GM12865 (cell line): ENCODE results near the gene ACTR8.

ENCODE experiments used
- DNase-seq: peaks from one replicate; pipeline ENCODE4 v3.0.0; 2010; ENCODE audit warnings: low read depth
- H3K4me3 ChIP-seq: 2 replicates; pipeline ENCODE4 v1.5.1; 2011; ENCODE audit warnings: mild to moderate bottlenecking, low read depth, low read length, control low read depth
- CTCF ChIP-seq: IDR thresholded peaks from 2 replicates; pipeline ENCODE4 v1.5.1; 2011; ENCODE audit warnings: low read length, control low read depth, low read depth, inconsistent platforms; ENCODE audit not compliant: insufficient read depth; ENCODE audit errors: missing control alignments

ACTR8 gene

GRCh38 chr3:53843195-53844177 lies 38.5 kb downstream of the ACTR8 start:
- DNase-seq: peak; percentile 77
- peak overlapping the region; percentile 15 for H3K4me3 ChIP-seq
- no peak for TF ChIP-seq CTCF

GRCh38 chr3:53842436-53843194 lies 39.3 kb downstream of the ACTR8 start:
- peak; percentile 13 for DNase-seq
- TF ChIP-seq CTCF: peak; percentile 7
- no peak overlapping the region for H3K4me3 ChIP-seq

- no peak for TF ChIP-seq CTCF
- no peak overlapping the region for H3K4me3 ChIP-seq
- DNase-seq: no peak
These were observed 40.7 kb downstream of the ACTR8 start for GRCh38 chr3:53841296-53841695.

- no peak for TF ChIP-seq CTCF
- no peak overlapping the region for H3K4me3 ChIP-seq
- no peak for DNase-seq
These were observed 44.6 kb downstream of the ACTR8 start for GRCh38 chr3:53837331-53837730.

GRCh38 chr3:53836084-53836872 lies 45.7 kb downstream of the ACTR8 start:
- no peak for DNase-seq
- H3K4me3 ChIP-seq: no peak overlapping the region
- no peak for TF ChIP-seq CTCF

- no peak overlapping the region for H3K4me3 ChIP-seq
- no peak for DNase-seq
- no peak for TF ChIP-seq CTCF
These were observed 46.7 kb downstream of the ACTR8 start for GRCh38 chr3:53835257-53835656.
